Measurements from ENCODE around the gene TINAGL1. TPM values are rescaled to one million over a fixed set of nuclear protein-coding genes. Genes with fewer than 3 reads are reported as not detected.

The TINAGL1 gene
- total and polyA plus RNA-seq, 2 of the 13 experiments (the other 11 are each of a cell fraction or from before 2014, with no cell fraction given): 24.7 to 76.8 TPM

DNA sequence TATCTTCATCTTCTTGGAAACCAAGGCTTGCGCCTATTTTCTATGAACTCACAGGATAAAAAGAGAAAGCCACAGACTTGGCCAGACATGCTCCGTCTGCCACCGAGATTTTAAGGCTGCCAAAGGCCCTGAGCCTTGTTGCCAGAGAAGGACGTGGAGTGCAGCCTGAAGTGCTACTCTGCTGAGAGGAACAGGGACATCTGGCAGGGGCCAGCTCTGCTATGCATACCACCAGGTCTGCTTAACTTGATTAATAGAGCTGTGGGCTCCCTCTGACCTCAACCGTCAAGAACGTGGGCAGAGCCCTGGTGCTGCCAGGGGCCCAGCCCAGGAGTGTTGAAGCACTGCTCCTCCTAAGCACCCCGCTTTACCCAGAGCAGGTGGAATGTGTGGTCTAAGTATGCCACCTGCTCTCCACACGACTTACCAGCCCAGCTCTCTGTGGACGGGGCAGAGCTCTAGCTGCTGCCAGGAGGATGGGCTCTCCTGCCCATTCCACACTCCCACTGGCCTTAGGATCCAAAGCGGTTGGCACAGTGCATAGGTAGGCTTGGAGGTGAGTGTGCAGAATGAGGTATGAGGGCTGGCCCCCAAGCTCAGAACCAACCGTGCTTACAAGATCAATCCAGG lies 51.7 kb downstream of the TINAGL1 start:
- no peak for DNase-seq (ENCODE audit: low spot score)
- no peaks in the 10 kb centered on the region for H3K27me3 ChIP-seq (ENCODE audit: control insufficient read depth in 1 of 2, insufficient read depth in 2 of 2, low read length in 2 of 2)
- intact Hi-C loops (cut with micrococcal nuclease; ENCODE audit: unreplicated experiment): no loop called here
- H3K9me3 ChIP-seq (ENCODE audit: low read length): no peaks in the 10 kb centered on the region
- H3K79me2 ChIP-seq (ENCODE audit: insufficient read depth, low read length): no peaks in the 10 kb centered on the region
- WGBS (ENCODE audit: low lambda C conversion rate): 91% methylated on average over 5 of the region's 11 CpGs
- no TSS peak for BruUV-seq (replicated peaks)
- no peak overlapping the region for H3K9ac ChIP-seq (ENCODE audit: insufficient read depth, low read depth, low read length)
- in situ Hi-C loops (cut with HindIII; ENCODE audit: extremely low pct_ligation_motif_present, low pct_unique_long_range_greater_than_20kb): no loop called here
- TF ChIP-seq ZNF607 (CRISPR knock-in tag; IDR thresholded peaks at IDR 0.05; ENCODE audit: borderline replicate concordance): no peak
- no peak for TF ChIP-seq ZNF672 (CRISPR knock-in tag; IDR thresholded peaks at IDR 0.05)
- TF ChIP-seq MED13 (CRISPR knock-in tag; IDR thresholded peaks at IDR 0.05): no peak
- no peak for TF ChIP-seq ZNF44 (CRISPR knock-in tag; IDR thresholded peaks at IDR 0.05)
- TF ChIP-seq ETS1 (CRISPR knock-in tag; IDR thresholded peaks at IDR 0.05): no peak
- no peak for TF ChIP-seq ZBTB26 (CRISPR knock-in tag; IDR thresholded peaks at IDR 0.05; ENCODE audit: borderline replicate concordance)
- H3K4me1 ChIP-seq (ENCODE audit: insufficient read depth, low read length): no peaks in the 10 kb centered on the region
- CTCF ChIA-PET (ENCODE audit: low intra/inter-chr PET ratio, low total read pairs): no interaction called here
- no peak for FAIRE-seq
- POLR2A ChIA-PET: interaction anchor here (1.3 kb wide), 1 partner anchor 10 kb away, joined by 3 read pairs; no protein-coding TSS in a partner anchor
- no peak overlapping the region for H3K4me3 ChIP-seq (replicated peaks in 1 of 3; ENCODE audit: insufficient read depth in 1 of 3, low read depth in 2 of 3, low read length in 3 of 3)
- H3K36me3 ChIP-seq (replicated peaks in 1 of 2; ENCODE audit: control insufficient read depth in 1 of 2, insufficient read depth in 2 of 2, low read length in 2 of 2): peaks cover 28 to 47% of the 10 kb centered on the region in 2 experiments; a peak in 4 of 5 replicates
- H4K20me1 ChIP-seq (ENCODE audit: insufficient read depth, low read length): no peaks in the 10 kb centered on the region
- no peak overlapping the region for H3K27ac ChIP-seq (ENCODE audit: extremely low read length, insufficient read depth, low read length)
- no peak overlapping the region for H2AFZ ChIP-seq (ENCODE audit: low read length)
- no peak overlapping the region for H3K4me2 ChIP-seq (ENCODE audit: low read depth, low read length)
- no peak for ATAC-seq

Data from HepG2 (cell line).